NB4 (cell line): ENCODE measurements around the gene PPP2R2D.

Source experiments
- DNase-seq: peaks from one replicate; pipeline ENCODE4 v3.0.0; 2010; ENCODE audit warnings: low read depth
- H3K4me3 ChIP-seq: one replicate; pipeline ENCODE4 v1.5.1; 2011; ENCODE audit warnings: mild to moderate bottlenecking, low read depth, low read length, moderate library complexity
- CTCF ChIP-seq: IDR thresholded peaks from one replicate; pipeline ENCODE4 v1.5.1; 2012; ENCODE audit warnings: low read depth, low read length
- MAX ChIP-seq: IDR thresholded peaks from 2 replicates; pipeline ENCODE4 v1.6.1; 2011; ENCODE audit warnings: low read depth, low read length
- MYC ChIP-seq: IDR thresholded peaks from 2 replicates; pipeline ENCODE4 v1.6.1; 2011; ENCODE audit warnings: low read depth, low read length
- POLR2A ChIP-seq: IDR thresholded peaks from 2 replicates; pipeline ENCODE4 v1.6.1; 2011; ENCODE audit warnings: mild to moderate bottlenecking; ENCODE audit not compliant: insufficient read length; ENCODE audit errors: extremely low read depth

Gene PPP2R2D

GRCh38 chr10:131994435-131994834, 93.6 kb downstream of the PPP2R2D start:
- DNase-seq: no peak
- no peak overlapping the region for H3K4me3 ChIP-seq
- no peak for TF ChIP-seq POLR2A

- no peak for TF ChIP-seq CTCF
- TF ChIP-seq POLR2A: no peak
- no peak for TF ChIP-seq MYC
- no peak for TF ChIP-seq MAX
- DNase-seq: no peak
- no peak overlapping the region for H3K4me3 ChIP-seq
Measured at GRCh38 chr10:131996466-131997365, 95.9 kb downstream of the PPP2R2D start.

GRCh38 chr10:131997366-131998049, 96.7 kb downstream of the PPP2R2D start:
- H3K4me3 ChIP-seq: no peak overlapping the region
- TF ChIP-seq CTCF (no peak), MYC (no peak), POLR2A (no peak), MAX (no peak)
- DNase-seq: no peak

- no peak for DNase-seq
- TF ChIP-seq MYC (no peak), MAX (no peak), CTCF (no peak), POLR2A (no peak)
- no peak overlapping the region for H3K4me3 ChIP-seq
Measured at GRCh38 chr10:131998050-131998844, 97.4 kb downstream of the PPP2R2D start.

GRCh38 chr10:131998845-131999681, 98.3 kb downstream of the PPP2R2D start:
- no peak for DNase-seq
- no peak overlapping the region for H3K4me3 ChIP-seq
- TF ChIP-seq MAX: no peak

DNA sequence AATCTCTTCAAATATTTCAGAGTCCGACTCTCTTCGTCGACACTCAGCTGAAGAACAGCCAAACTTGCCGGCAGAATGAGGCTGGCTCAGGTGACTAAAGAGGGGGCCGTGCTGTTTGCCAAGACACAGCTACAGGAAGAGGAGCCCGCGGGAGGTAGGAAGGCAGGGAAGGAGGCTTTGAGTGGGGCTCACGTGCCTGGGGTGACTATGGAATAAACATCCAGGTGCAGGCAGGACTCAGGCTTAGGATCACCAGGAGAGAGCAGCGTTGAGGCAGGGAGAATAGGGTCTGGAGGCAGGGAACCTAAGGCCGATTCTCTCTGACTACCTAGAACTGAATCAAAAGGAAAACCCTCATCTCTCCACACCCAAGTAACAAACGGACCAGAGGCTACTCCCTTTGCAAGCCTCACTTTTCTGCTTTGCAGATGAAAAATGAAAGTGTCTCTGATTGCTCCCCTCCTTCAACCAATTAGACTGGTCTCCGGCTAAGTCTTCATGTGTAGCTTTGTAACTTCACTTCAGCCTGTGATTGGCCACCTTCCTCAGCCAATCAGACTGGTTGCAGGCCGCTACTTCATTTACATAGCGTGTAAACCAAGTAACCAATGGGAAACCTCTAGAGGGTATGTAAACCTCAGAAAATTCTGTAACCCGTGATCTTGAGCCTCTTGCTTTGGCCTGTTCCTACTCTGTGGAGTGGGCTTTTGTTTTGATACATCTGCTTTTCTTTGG, 100.6 kb downstream of the PPP2R2D start:
- DNase-seq: no peak
- TF ChIP-seq MAX (no peak), POLR2A (no peak), CTCF (peak; percentile 12), MYC (no peak)
- no peak overlapping the region for H3K4me3 ChIP-seq
